Coronary artery (tissue), 2 donors: Measurements from ENCODE around the gene SEMA3B.

ENCODE experiments used
- DNase-seq: peaks from one replicate; pipeline ENCODE4 v3.0.0-alpha.2; 2017; ENCODE audit warnings: low spot score
- H3K27ac ChIP-seq, 2 donors: fragments of 200-600 bp; sonication (generic); one replicate each; pipeline ENCODE4 v1.5.1; 2016 to 2019
- H3K4me3 ChIP-seq: fragments of 200-600 bp; sonication (generic); 2 replicates; pipeline ENCODE4 v1.5.1; 2016; ENCODE audit warnings: mild to moderate bottlenecking, moderate library complexity
- CTCF ChIP-seq: fragments of 200-600 bp; sonication (generic); IDR thresholded peaks from one replicate; pipeline ENCODE4 v1.5.1; 2019; ENCODE audit warnings: antibody characterized with exemption

Gene SEMA3B

GRCh38 chr3:50317300-50317699 lies 48.4 kb downstream of the SEMA3B start:
- TF ChIP-seq CTCF: no peak
- peak overlapping the region in 1 of 2 donors; percentile 53 for H3K27ac ChIP-seq
- DNase-seq: no peak
- no peak overlapping the region for H3K4me3 ChIP-seq

- peak overlapping the region; percentile 85 for H3K4me3 ChIP-seq
- DNase-seq: no peak
- no peak for TF ChIP-seq CTCF
- H3K27ac ChIP-seq: peak overlapping the region in 1 of 2 donors; percentile 17
These were observed 49.2 kb downstream of the SEMA3B start for GRCh38 chr3:50318163-50318562.

- H3K27ac ChIP-seq: peak overlapping the region in 1 of 2 donors; percentile 17
- DNase-seq: no peak
- H3K4me3 ChIP-seq: peak overlapping the region; percentile 85
- TF ChIP-seq CTCF: no peak
These were observed 49.7 kb downstream of the SEMA3B start for GRCh38 chr3:50318615-50319014.

- no peak for TF ChIP-seq CTCF
- Histone ChIP-seq H3K27ac (peak overlapping the region in 1 of 2 donors; percentile 91), H3K4me3 (peak overlapping the region; percentile 85)
- DNase-seq: no peak
These were observed 50.4 kb downstream of the SEMA3B start for GRCh38 chr3:50319181-50319893.

- no peak for DNase-seq
- peak overlapping the region in 1 of 2 donors; percentile 91 for H3K27ac ChIP-seq
- peak overlapping the region; percentile 85 for H3K4me3 ChIP-seq
- no peak for TF ChIP-seq CTCF
These were observed 51.1 kb downstream of the SEMA3B start for GRCh38 chr3:50319894-50320625.

- peak overlapping the region; percentile 85 for H3K4me3 ChIP-seq
- no peak for DNase-seq
- H3K27ac ChIP-seq: peak overlapping the region; percentile 69 to 91
- no peak for TF ChIP-seq CTCF
These were observed 51.9 kb downstream of the SEMA3B start for GRCh38 chr3:50320853-50321335.
